SKM-1 (cell line): ENCODE results near the gene STAT5A.
"Not testable (repeated sequence)": the region's sequence is repeated elsewhere in the genome, so short reads cannot be mapped to it uniquely, and the experiment has no call there.

Experiments used
- DNase-seq: peaks from one replicate; lab custom pipeline; 2025; ENCODE audit not compliant: unreplicated experiment; lab: John Stamatoyannopoulos, UW

STAT5A gene

DNA sequence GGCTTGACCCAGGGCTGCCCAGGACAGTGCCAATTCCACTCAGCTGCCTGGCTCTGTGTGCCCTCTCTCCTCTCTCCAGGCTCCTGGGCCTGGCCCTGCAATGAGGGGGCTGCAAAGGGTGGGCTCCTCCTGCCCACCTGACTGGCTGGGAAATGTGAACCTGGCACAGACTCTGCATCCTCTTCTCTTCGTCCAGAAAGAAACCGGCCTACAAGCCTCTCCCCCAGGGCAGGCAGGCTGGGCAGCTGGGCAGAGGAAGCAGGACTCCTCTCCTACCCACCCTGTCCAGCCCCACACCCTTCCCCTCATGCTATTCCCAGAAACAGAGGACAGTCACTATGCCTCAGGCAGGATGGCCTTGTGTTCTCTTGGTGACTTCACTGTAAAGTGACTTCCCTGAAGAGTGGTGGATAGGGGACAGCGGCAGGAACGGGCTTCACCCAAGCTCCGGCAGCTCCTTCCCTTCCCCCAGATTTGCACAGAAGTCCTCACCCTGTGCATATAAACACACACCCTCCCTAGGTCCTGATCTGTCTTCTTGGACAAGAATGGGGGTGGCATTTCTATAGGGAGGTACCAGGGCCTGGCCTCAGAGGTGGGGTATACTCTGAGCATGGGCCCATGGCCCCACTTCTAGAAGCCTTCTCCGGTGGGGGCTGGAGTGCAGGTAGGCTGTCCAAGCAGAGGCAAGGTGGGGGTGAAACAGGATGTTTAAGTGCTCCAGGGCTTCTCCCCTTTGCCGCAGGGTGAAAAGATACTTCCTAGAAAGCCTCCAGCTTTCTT, 4.9 kb upstream of the STAT5A start:
- no peak for DNase-seq

DNA sequence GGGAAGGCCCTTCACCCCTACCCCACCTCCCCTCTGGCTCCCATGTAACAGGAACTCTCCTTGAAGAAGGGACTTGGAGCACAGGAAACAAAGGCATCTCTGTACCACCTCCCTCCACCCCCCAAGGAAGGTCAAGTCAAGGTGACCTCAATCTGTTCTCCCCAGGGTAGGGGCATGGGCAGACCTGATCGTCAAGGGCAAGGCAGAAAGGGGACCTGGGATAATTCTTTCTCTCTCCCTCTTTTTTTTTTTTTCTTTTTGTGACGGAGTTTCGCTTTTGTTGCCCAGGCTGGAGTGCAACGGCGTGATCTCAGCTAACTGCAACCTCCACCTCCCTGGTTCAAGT, 4.3 kb upstream of the STAT5A start:
- no peak for DNase-seq

- no peak for DNase-seq
These were observed 3.7 kb upstream of the STAT5A start for GRCh38 chr17:42284566-42284965.

DNA sequence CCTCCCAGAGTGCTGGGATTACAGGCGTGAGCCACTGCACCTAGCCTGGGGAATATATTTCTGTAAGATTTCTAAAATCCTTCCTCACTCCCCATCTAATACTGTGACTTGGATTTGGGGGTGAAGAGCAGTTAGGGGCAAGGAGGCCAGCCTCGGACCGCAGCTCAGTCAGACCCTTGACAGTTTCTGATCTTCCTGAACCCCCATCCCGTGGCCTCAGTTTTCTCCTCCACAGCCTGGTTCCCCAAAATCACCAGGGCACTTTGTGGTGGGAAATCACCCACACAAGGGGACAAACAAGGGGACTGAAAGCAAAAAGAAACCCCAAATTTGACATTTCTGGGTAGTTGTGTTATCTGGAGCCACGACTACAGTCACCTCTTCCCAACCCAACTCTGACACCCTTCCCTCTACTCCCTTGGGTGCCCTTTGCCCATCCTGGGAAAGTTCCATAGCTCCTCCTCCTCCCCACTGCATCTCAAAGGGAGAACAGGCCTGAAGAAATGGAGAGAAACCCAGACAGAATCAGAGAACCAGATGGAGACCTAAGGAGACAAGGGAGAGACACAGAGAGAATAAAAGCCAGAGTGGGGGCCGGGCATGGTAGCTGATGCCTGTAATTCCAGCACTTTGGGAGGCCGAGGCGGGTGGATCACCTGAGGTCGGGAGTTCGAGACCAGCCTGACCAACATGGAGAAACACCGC, 2.8 kb upstream of the STAT5A start:
- DNase-seq = no peak

GRCh38 chr17:42286411-42287221, 1.7 kb upstream of the STAT5A start:
- no peak for DNase-seq

DNA sequence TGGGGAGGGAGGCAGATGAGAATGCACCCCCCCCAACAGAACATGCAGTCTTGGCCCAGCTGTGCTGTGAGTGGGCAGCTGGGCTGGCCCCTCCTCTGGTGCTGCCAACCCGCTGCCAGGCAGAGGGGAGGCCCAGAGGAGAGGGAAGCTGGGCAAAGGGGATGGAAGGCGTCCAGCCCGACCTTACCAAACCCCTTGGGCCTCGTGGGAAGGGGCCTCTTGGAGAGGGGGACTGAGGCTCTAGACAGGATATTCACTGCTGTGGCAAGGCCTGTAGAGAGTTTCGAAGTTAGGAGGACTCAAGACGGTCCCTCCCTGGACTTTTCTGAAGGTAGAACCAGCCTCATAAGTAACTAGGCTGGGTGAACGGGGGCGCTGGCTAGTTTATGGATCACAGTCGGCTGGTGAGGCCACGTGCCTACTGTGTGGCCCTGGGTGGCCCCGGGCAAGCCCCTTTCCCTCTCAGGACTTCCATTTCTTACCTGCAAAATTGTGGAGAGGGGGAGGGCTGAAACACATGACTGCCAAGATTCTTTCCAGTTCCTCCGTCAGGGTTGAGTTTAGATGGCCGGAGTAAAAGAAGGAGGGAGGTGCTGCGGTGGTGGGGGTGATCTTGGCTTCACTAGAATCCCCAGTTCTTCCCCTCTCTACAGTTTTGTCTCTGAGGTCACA, 857 bp upstream of the STAT5A start:
- no peak for DNase-seq

DNA sequence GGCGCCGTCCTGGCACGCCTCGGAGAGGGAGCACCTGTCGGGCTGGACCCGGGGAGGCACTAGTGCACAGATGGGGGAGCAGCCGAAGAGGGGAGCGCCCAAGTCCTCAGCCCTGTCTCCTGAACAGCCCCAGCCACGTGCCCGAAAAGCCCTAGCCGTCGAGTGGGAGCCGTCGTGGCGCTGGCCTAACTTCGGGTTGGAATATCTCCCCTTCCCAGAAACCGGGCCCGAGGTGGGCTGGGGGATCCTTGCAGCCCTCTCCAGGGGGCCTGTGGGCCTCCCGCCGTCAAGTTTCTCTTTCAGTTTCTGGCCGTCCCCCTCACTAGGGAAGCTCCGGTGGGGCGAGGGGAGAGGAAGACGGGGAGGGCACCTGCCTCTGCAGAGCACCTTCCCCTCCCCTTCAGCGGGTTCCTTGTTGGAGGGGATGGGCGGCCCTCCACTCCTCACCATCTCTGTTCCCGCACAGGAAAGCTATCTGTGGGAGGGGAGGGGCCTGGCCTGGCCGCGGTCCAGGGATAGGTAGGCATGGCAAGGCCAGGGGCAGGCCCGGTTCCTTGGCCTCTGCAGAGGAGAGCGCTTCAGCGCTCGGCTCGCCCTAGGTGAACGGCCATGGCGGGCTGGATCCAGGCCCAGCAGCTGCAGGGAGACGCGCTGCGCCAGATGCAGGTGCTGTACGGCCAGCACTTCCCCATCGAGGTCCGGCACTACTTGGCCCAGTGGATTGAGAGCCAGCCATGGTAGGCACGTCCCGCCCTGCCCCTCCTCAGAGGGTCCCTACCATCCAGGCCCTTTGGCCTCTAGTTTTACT, 709 bp downstream of the STAT5A start:
- no peak for DNase-seq

GRCh38 chr17:42289611-42290181, 1.4 kb downstream of the STAT5A start:
- DNase-seq = no peak

- DNase-seq = no peak
These were observed 2.3 kb downstream of the STAT5A start for GRCh38 chr17:42290577-42290976.

- no peak for DNase-seq
These were observed 2.8 kb downstream of the STAT5A start for GRCh38 chr17:42291129-42291528.

- no peak for DNase-seq
These were observed 6.4 kb downstream of the STAT5A start for GRCh38 chr17:42294469-42295398.

DNA sequence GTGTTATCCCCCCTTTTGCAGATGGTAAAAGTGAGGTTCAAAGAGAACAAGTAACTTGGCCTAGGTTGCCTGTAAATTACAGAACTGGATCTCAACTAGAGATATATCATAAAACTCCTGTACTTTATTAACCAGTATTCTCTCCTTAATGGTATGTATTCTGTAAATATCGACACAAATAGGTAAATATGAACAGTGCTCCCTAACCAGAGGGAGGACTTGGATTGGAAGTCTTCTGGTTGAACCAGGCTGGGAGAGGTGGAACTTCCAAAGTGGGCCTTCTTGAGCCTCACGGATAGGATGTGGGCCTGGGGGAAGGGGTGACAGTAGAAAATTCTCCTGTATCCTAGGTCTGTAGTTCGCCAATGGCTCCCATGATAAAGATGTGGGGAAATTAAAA, 7.7 kb downstream of the STAT5A start:
- DNase-seq = no peak

DNA sequence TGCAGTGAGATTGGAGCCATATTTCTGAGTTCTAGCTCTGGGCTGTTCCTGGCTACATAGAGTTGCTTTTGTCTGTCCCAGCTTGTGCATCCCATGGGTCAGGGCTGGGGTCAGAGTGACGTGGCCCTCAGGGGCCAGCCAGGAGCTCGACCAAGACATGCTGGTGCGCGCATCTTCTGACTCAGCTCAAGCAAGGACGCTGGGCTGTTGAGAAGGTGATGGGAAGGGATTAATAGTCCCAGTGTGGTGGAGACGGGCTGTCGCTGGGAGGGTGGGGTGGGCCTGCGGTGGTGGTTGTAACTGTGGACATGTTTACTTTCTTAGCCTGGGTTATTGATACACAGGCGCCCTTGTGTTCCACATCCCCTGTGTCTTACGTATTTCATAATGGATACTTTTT, 9.5 kb downstream of the STAT5A start:
- DNase-seq = not testable (repeated sequence)

DNA sequence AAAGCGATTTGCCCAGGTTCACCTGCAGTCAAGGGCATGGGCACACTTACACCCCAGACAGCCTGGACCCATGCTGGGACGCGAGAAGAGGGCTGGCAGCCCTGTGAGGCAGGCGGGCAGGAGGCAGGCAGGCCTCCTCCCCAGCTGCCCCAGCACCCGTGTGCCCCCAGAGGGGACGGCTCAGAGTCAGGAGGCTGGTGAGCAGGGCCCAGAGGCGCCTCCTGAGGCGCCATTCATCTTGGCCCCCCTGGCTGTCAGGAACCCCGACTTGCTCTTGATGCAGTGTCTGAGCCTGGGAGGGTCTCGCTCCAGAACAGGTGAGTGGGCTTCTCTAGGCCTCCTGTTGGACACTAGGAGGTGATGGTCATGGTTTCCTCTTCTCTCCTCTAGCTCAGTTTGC, 11.1 kb downstream of the STAT5A start:
- DNase-seq = not testable (repeated sequence)

DNA sequence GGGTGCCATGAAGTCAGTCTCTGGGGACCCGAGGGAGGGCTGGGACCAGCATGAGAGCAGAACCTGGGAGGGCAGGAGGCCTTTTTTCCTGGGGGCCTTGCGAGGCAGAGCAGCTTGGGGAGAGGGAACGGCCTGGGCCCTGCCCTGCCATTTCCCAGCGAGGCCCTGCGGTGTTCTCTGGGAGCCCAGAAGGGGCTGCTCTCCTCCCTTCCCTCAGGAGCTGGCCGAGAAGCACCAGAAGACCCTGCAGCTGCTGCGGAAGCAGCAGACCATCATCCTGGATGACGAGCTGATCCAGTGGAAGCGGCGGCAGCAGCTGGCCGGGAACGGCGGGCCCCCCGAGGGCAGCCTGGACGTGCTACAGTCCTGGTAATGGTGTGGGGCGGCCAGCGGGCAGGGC, 11.6 kb downstream of the STAT5A start:
- not testable (repeated sequence) for DNase-seq

- DNase-seq = no peak
These were observed 12.7 kb downstream of the STAT5A start for GRCh38 chr17:42301022-42301421.

DNA sequence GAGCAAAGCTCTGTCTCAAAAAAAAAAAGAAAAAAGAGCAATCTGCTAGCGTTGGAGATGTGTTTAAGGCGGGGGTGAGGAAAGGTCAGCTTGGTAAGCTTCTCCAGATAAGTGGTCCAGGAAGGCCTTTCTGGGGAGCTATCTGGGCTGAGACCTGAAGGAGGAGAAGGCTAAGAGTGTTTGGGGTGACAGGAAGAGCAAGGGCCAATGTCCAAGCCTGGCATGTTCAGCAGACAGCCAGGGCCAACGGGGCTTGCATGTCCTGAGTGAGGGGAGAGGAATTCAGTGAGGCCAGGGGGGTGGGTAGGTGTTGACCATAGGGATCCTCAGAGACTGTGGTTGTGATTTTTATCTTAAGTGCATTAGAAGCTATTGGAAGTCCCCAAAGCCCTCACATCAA, 15.4 kb downstream of the STAT5A start:
- DNase-seq = no peak

DNA sequence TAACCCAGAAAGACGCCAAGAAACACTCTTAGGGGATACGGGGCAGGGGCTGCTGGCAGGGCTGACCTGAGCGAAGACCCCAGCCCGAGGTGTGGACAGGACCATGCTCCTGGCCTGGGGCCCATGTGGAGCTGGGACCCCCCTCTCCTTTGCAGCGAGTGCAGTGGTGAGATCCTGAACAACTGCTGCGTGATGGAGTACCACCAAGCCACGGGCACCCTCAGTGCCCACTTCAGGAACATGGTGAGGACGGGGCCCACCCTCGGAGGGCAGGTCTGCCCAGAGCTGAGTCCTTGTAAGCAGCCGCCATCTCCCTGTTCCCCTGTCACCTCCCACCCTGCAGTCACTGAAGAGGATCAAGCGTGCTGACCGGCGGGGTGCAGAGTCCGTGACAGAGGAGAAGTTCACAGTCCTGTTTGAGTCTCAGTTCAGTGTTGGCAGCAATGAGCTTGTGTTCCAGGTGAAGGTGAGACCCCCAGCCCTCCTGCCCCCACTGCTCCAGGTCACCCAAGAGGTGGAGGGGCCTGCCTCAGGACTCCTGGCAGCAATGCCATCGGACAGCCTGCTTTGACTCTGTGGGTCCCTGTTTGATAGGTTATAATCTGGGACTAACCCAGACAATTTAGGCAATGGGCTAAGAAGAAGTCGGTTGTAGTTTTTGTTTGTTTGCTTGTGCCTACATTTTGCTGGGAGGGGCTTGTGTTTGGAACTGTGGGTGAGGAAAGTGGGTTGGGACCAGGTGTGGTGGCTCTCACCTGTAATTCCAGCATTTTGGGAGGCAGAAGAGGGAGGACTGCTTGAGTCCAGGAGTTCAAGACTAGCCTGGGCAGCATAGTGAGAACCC, 16.1 kb downstream of the STAT5A start:
- DNase-seq = no peak
